ENCODE data around the gene MBTPS2. TPM values are rescaled to one million over a fixed set of nuclear protein-coding genes. Genes with fewer than 3 reads are reported as not detected.

MBTPS2 gene
- total RNA-seq, 1 donor from 2014 or later, result 9.0 TPM

- no peak for FAIRE-seq
- no peak for DNase-seq (ENCODE audit: low spot score in 2 of 2)
Measured at GRCh38 chrX:21932292-21933002, 93.0 kb downstream of the MBTPS2 start.

- no peak for DNase-seq (ENCODE audit: low spot score in 2 of 2)
- no peak for FAIRE-seq
Measured at GRCh38 chrX:21933077-21933476, 93.7 kb downstream of the MBTPS2 start.

- FAIRE-seq, result no peak
- DNase-seq (ENCODE audit: low spot score in 2 of 2), result no peak
Measured at GRCh38 chrX:21934414-21934813, 95.0 kb downstream of the MBTPS2 start.

Small RNA genes within 50 kb of the gene (small RNA-seq; reads per million reads assigned to genes)
- not detected for gene U73479.1

Other genes with a start within 250 kb of the MBTPS2 start
- not detected for gene KLHL34, start 181.3 kb upstream of the MBTPS2 start, total RNA-seq
- not detected for gene SMPX, start 81.5 kb upstream of the MBTPS2 start, total RNA-seq
- gene YY2, start 16.4 kb downstream of the MBTPS2 start, total RNA-seq, result 0.82 TPM
- 218 TPM for gene SMS, start 101.1 kb downstream of the MBTPS2 start, total RNA-seq
- gene PHEX, start 192.7 kb downstream of the MBTPS2 start, total RNA-seq, result 2.0 TPM